LHCN-M2 (cell line): ENCODE measurements around the gene DNAH14. TPM values are rescaled to one million over a fixed set of nuclear protein-coding genes. Genes with fewer than 3 reads are reported as not detected.
"Not testable (repeated sequence)": the region's sequence is repeated elsewhere in the genome, so short reads cannot be mapped to it uniquely, and the experiment has no call there.

ENCODE experiments used
- DNase-seq: peaks from one replicate; pipeline ENCODE4 v3.0.0-alpha.2; 2012; ENCODE audit warnings: low read depth
- total RNA-seq: library from RNA; depleted of rRNA; stranded (reverse); fragments of >200 nt; gene quantifications from 2 replicates; pipeline ENCODE4 v1.2.3, GENCODE V29; 2014

DNAH14 gene
- total RNA-seq, 1 experiment from 2014 or later = 12.1 TPM

DNA sequence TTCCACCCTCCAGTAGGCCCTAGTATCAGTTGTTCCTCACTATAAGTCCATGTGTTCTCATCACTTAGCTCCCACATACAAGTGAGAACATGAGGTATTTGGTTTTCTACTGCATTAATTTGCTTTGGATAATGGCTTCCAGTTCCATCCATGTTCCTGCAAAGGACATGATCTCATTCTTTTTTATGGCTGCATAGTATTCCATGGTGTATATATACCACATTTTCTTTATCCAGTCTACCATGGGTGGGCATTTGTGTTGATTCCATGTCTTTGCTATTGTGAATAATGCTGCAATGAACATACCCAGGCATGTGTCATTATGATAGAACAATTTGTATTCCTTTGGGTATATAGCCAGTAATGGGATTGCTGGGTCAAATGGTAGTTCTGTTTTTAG is 218.3 kb downstream of the DNAH14 start:
- not testable (repeated sequence) for DNase-seq

DNA sequence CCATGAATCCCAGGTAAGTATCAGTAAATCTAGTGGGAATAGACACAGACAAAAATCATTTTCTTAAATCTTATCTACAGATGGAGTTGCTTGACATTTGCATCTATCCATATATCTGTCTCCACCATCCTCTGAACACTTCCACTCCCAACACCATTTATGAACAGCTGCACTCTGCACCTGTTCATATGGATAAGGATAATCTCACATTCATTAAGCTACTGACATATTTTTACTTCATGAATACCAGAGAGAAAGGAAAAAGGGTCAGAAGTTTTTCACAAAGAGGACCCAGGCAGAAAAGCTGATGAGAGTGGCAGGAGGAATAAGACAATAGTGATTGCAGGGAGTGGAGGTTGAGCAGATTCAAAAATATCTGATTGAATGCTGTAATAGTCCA is 222.6 kb downstream of the DNAH14 start:
- peak; percentile 40 for DNase-seq

- DNase-seq = no peak
Measured at GRCh38 chr1:225155555-225155954, 226.1 kb downstream of the DNAH14 start.

DNA sequence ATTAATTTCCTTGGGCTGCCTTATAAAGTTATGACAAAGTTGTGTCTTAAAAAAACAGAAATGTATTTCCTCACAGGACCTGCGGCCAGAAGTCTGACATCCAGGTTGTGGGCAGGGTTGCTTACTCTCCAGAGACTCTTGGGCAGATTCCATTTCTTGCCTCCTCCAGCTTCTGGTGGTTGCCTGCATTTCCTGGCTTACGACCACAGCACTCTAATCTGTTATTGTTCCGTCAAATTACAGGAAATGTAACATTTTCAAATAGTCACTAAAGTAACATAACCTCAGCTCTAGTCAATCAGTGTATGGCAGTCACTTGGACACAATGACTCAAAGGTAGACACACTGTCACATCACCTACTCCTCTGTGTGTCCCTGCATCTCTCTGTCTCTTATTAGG is 226.8 kb downstream of the DNAH14 start:
- peak; percentile 41 for DNase-seq

- no peak for DNase-seq
Measured at GRCh38 chr1:225158291-225158690, 228.8 kb downstream of the DNAH14 start.

- DNase-seq = no peak
Measured at GRCh38 chr1:225159793-225160192, 230.3 kb downstream of the DNAH14 start.

DNA sequence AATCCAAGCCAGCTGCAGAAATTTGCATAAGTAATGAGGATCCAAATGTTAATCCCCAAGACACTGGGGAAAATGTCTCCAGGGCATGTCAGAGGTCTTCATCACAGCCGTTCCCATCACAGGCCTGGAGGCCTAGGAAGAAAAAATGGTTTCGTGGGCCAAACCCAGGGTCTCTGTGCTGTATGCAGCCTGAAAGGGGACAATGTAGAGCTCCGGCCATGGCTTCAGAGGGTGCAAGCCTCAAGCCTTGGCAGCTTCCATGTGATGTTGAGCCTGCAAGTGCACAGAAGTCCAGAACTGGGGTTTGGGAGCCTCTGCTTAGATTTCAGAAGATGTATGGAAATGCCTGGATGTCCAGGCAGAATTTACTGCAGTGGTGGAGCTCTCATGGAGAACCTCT is 247.9 kb downstream of the DNAH14 start:
- DNase-seq = not testable (repeated sequence)

DNA sequence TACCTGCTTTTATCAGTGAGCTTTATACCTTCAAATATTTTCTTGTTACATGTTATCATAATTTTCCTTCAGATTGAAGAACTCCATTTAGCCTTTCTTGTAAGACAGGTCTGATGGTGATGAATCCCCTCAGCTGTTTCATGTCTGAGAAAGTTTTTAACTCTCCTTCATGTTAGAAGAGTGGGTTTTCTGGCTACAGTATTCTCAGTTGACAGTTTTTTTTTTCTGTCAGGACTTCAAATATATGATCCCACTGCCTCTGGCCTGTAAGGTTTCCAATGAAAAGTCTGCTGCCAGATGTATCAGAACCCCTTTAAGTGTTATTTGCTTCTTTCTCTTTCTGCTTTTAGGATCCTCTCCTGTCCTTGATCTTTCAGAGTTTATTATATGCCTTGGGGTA is 250.2 kb downstream of the DNAH14 start:
- DNase-seq = no peak

GRCh38 chr1:225182716-225183115 is 253.2 kb downstream of the DNAH14 start:
- DNase-seq = no peak

GRCh38 chr1:225191199-225191753 is 261.8 kb downstream of the DNAH14 start:
- no peak for DNase-seq

DNA sequence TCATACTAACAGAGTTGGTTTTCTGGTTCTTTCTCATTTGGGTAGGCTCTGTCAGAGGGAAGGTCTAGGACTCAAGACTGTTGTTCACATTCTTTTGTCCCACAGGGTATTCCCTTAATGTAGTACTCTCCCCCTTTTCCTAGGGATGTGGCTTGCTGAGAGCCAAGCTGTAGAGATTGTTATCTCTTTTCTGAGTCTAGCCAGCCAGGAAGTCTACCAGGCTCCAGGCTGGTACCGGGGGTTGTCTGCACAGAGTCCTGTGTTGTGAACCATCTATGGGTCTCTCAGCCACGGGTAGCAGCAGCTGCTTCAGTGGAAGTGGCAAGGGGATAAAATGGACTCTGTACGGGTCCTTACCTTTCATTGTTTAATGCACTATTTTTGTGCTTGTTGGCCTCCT is 272.0 kb downstream of the DNAH14 start:
- DNase-seq = no peak

DNA sequence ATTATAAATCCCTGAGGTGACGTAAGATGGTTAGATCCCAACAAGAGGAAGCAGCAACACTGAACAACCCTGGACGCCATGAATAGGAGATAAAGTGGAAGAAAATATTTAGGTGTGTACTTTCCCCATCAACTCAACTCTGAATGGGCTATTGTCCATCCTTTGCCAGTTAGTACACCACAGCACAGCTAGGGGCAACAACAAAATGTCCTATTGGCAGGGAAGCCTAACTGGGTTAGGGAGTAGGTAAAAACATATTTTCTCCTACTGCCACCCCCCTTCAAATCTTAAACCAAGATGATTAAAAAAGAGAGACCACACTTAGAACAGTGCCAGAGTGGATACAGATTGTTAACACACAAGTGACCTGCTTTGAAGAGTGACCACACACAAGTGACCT is 278.3 kb downstream of the DNAH14 start:
- no peak for DNase-seq

DNA sequence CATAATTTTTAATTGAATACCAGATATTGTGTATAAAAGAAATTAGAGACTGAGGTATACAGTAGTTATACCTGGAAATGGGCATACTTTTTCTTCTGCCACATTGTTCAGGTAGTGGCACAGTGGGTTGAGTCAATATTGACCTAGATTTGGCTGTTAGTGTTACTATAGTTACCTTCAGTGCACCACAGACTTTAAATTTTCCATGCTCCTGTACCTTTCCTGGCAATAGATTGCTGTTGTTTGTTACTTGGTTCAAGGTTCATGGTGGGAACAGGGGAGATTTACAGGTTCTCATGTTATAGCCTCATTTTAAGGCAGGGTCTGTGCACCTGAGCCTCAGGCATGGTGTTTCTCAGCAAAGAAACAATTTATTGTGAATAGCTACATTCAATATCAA is 279.7 kb downstream of the DNAH14 start:
- no peak for DNase-seq

DNA sequence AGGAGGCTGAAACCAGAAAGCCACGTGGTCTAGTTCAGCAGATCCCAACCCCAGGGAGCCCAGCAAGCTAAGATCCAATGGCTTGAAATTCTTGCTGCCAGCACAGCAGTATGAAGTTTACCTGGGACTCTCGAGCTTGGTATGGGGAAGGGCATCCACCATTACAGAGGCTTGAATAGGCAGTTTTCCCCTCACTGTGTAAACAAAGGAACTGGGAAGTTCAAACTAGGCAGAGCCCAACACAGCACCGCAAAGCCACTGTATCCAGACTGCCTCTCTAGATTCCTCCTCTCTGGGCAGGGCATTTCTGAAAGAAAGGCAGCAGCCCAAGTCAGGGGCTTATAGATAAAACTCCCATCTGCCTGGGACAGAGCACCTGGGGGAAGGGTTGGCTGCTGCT is 280.7 kb downstream of the DNAH14 start:
- DNase-seq = not testable (repeated sequence)

DNA sequence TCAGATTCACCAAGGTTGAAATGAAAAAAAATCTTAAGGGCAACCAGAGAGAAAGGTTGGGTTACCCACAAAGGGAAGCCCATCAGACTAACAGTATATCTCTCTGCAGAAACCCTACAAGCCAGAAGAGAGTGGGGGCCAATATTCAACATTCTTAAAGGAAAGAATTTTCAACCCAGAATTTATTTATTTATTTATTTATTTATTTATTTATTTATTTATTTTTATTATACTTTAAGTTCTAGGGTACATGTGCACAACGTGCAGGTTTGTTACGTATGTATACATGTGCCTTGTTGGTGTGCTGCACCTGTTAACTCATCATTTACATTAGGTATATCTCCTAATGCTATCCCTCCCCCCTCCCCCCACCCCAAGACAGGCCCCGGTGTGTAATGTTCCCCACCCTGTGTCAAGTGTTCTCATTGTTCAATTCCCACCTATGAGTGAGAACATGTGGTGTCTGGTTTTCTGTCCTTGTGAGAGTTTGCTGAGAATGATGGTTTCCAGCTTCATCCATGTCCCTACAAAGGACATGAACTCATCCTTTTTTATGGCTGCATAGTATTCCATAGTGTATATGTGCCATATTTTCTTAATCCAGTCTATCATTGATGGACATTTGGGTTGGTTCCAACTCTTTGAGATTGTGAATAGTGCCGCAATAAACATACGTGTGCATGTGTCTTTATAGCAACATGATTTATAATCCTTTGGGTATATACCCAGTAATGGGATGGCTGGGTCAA is 282.4 kb downstream of the DNAH14 start:
- DNase-seq = not testable (repeated sequence)

GRCh38 chr1:225224287-225224686 is 294.8 kb downstream of the DNAH14 start:
- DNase-seq = no peak

DNA sequence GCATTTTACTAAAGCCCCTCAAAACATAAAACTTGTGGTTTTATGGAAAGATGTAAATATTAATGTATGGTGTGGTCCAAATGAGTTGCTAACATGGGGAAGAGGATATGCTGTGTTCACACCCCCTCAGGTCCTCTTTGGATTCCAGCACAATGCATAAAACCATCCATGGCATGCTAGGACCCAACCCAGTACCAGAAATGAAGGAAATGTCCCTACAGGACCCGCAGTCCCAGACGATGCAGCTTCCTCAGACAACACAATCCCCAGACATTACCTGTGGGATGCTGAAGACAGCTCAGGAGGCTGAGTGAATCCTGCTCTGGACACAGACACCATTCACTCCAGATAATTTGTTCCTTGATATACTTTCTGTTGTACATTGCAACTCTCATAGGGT is 296.2 kb downstream of the DNAH14 start:
- no peak for DNase-seq

GRCh38 chr1:225228871-225229303 is 299.4 kb downstream of the DNAH14 start:
- DNase-seq = no peak

GRCh38 chr1:225229429-225229828 is 300.0 kb downstream of the DNAH14 start:
- not testable (repeated sequence) for DNase-seq

- no peak for DNase-seq
Measured at GRCh38 chr1:225230483-225230882, 301.0 kb downstream of the DNAH14 start.

- DNase-seq = not testable (repeated sequence)
Measured at GRCh38 chr1:225232930-225233329, 303.5 kb downstream of the DNAH14 start.

DNA sequence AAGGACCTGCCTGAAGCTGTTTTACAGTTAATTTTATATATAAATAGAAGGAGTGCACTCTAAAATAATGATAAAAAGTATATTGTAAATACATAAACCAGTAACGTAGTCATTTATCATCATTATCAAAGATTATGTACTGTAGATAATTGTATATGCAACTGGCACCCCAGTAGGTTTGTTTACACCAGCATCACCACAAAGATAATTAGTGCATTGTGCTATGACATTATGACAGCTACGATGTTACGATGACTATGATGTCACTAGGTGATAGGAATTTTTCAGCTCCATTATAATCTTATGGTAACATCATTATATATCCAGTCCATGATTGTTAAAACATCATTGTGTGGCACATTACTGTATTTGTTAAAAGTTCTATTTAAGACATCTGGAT is 313.1 kb downstream of the DNAH14 start:
- no peak for DNase-seq

GRCh38 chr1:225250432-225250831 is 321.0 kb downstream of the DNAH14 start:
- peak; percentile 14 for DNase-seq
